Measurements from ENCODE around the gene ST3GAL2. TPM values are rescaled to one million over a fixed set of nuclear protein-coding genes. Genes with fewer than 3 reads are reported as not detected.
A peak's percentile ranks its signal among the peaks of the same experiment; 100 is the strongest.

ST3GAL2 gene
- total RNA-seq, 1 experiment from 2014 or later = 45.9 TPM

- H3K4me1 ChIP-seq (ENCODE audit: insufficient read depth, low read length) = peaks cover 4% of the 10 kb centered on the region; the same call in 1 of the 2 replicates
- H2BK5ac ChIP-seq (ENCODE audit: insufficient read length, low read length) = no peak overlapping the region
- H2BK12ac ChIP-seq (ENCODE audit: insufficient read length, low read depth, low read length) = no peak overlapping the region
- no peaks in the 10 kb centered on the region for H3K27me3 Mint-ChIP-seq (ENCODE audit: low read depth)
- H3K56ac ChIP-seq (ENCODE audit: insufficient read length, low read depth, low read length) = no peak overlapping the region
- H4K5ac ChIP-seq (ENCODE audit: insufficient read length, low read depth, low read length) = no peak overlapping the region
- H4K91ac ChIP-seq (ENCODE audit: insufficient read length, low read depth, low read length) = no peak overlapping the region
- no peak overlapping the region for H3K4ac ChIP-seq (ENCODE audit: low read depth, low read length)
- H3K4me1 Mint-ChIP-seq = peaks cover 16 to 27% of the 10 kb centered on the region in 2 experiments
- H3K27me3 ChIP-seq (ENCODE audit: insufficient read depth, low read length) = no peaks in the 10 kb centered on the region
- no peak overlapping the region for H3K4me3 Mint-ChIP-seq
- peaks cover 5 to 24% (median 12%) of the 10 kb centered on the region in 3 experiments; a peak in 6 of 7 replicates for H3K36me3 Mint-ChIP-seq (ENCODE audit: insufficient read depth in 1 of 3, low read depth in 3 of 3)
- peak overlapping the region in 2 of 3 experiments; percentile 3 to 10; a peak in 1 of 7 replicates for H3K27ac Mint-ChIP-seq
- no CpG with 5 or more reads among the region's 11 CpGs for WGBS (ENCODE audit: extremely low coverage, insufficient read length, low lambda C conversion rate)
- H3T11ph ChIP-seq (ENCODE audit: low read length) = no peak overlapping the region
- no peaks in the 10 kb centered on the region for H3K9me3 ChIP-seq (ENCODE audit: control insufficient read depth, low read depth, low read length)
- H4K20me1 ChIP-seq (ENCODE audit: control insufficient read depth, insufficient read depth, insufficient read length) = no peaks in the 10 kb centered on the region
- no peak for TF ChIP-seq CTCF (conservative IDR thresholded peaks at IDR 0.05)
- H4K8ac ChIP-seq (replicated peaks; ENCODE audit: insufficient read length, low read depth, low read length) = no peak overlapping the region
- no peak overlapping the region for H2AFZ ChIP-seq (ENCODE audit: low read length)
- no peak overlapping the region for H3K9ac ChIP-seq (ENCODE audit: extremely low read depth, insufficient read length, low read length)
- H3K27ac ChIP-seq (ENCODE audit: insufficient read length, low read depth, low read length) = no peak overlapping the region
- no peak overlapping the region for H2BK20ac ChIP-seq (ENCODE audit: low read depth, low read length, poor library complexity, severe bottlenecking)
- no peak overlapping the region for H3K4me2 ChIP-seq (ENCODE audit: insufficient read depth, insufficient read length, low read length)
- no peak overlapping the region for H3K14ac ChIP-seq (ENCODE audit: insufficient read depth, low read length)
- H2AK5ac ChIP-seq (ENCODE audit: insufficient read length, low read length) = no peak overlapping the region
- peaks cover 0 to 2% of the 10 kb centered on the region in 2 experiments; a peak in 1 of 5 replicates for H3K9me3 Mint-ChIP-seq
- no peak overlapping the region for H3K23ac ChIP-seq (ENCODE audit: insufficient read length, low read depth, low read length)
- H3K18ac ChIP-seq (ENCODE audit: insufficient read length, low read depth, low read length) = no peak overlapping the region
- peaks cover 2% of the 10 kb centered on the region for H3K79me1 ChIP-seq (ENCODE audit: insufficient read depth, low read depth, low read length, poor library complexity, severe bottlenecking)
- H3K23me2 ChIP-seq (ENCODE audit: insufficient read length, low read depth, low read length, poor library complexity, severe bottlenecking) = no peaks in the 10 kb centered on the region
- no peak overlapping the region for H2BK120ac ChIP-seq (ENCODE audit: low read depth, low read length, poor library complexity, severe bottlenecking)
- no peak for DNase-seq
- no peaks in the 10 kb centered on the region; the same call in 1 of the 2 replicates for H3K79me2 ChIP-seq (ENCODE audit: insufficient read depth, low read length)
- no peak overlapping the region for H2BK15ac ChIP-seq (ENCODE audit: low read depth, low read length)
These were observed 35.8 kb downstream of the ST3GAL2 start for GRCh38 chr16:70402916-70403659.
